HTERT RPE-1 (cell line): Measurements from ENCODE around the gene TMEM9.
"Not testable (repeated sequence)": the region's sequence is repeated elsewhere in the genome, so short reads cannot be mapped to it uniquely, and the experiment has no call there.

Experiments
- in situ Hi-C: fragments of 300-500 bp; cut with MboI; formaldehyde crosslinking; loops from 4 replicates; pipeline ENCODE4 v1.14.3; 2020; ENCODE audit warnings: low sequenced_read_pairs

The TMEM9 gene

GRCh38 chr1:201173736-201174135 lies 19.5 kb upstream of the TMEM9 start:
- in situ Hi-C loops: no loop called here

DNA sequence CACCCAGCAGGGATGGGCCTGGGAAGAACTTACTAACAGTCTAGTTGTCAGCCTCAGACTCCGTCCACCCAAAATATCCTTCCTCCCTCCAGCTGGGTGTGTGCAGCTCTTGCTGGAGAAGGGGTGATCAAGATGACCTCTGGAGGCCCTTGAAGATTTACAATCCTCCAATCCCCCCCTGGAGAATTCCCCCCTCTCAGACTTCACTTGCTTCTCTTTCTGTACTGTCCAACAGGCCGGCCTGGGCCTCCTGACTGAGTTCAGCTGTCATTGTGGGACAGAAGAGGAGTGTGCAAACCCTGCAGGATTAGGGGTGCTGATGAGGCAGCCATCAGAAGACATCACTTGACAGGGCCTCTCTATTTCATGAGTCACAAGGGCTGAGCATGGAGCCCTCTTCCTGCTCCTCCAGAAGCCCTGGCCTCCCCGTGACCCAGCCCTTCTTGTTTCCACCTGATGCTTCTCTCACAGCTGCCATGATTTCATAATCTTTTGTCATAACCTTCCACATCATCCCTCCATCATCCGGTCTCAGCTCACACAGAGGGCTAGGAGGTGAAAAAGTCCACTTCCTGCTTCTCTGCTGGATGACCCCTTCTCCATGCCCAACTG lies 18.8 kb upstream of the TMEM9 start:
- in situ Hi-C loops: no loop called here

GRCh38 chr1:201172326-201172725 lies 18.1 kb upstream of the TMEM9 start:
- in situ Hi-C loops: no loop called here

GRCh38 chr1:201171063-201172036 lies 17.1 kb upstream of the TMEM9 start:
- in situ Hi-C loops: no loop called here

GRCh38 chr1:201170533-201171062 lies 16.3 kb upstream of the TMEM9 start:
- in situ Hi-C loops: no loop called here

DNA sequence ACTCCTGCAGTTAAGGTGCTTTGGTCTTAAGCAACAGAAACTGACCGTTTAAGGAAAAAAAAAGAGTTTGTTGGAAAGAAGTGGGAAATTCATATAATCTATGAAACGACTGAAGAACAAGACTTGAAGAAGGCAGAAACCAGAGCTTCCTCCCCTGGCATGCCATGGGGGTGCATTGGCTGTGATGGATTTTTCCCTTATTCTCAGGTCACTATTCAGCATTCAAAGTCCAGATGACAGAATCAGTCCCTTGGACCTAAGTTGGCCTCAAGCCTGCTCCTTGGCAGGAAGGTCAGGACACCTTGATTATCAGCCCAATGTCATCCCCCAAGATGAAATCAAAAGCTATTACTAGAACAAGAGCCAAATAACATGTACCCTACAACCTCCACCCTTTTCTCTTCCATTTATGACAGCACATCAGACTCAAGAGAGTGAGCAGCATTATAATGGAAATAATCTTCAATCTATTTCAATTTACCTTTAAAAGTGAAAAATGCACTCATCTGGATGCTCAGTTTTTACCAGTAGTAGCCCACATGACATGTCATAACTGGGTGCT lies 15.8 kb upstream of the TMEM9 start:
- in situ Hi-C loops: no loop called here

DNA sequence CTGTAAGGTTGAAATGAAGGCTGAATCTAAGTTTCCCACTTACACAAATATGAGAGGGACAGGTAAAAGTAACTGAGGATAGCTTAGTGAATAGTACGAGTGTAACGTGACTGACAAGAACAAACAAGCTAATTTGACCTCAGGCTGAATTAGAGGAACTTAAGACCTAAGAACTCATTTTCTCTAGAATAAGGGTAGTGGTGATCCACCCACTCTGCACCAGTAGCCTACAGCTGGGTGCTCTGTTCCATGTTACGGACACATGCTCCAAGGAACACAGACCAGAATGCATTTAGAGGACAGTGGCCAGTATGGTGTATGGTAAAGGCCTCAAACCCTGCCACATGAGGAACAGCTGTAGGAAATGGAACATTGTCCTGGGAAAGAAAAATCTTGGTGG lies 14.9 kb upstream of the TMEM9 start:
- in situ Hi-C loops: no loop called here

DNA sequence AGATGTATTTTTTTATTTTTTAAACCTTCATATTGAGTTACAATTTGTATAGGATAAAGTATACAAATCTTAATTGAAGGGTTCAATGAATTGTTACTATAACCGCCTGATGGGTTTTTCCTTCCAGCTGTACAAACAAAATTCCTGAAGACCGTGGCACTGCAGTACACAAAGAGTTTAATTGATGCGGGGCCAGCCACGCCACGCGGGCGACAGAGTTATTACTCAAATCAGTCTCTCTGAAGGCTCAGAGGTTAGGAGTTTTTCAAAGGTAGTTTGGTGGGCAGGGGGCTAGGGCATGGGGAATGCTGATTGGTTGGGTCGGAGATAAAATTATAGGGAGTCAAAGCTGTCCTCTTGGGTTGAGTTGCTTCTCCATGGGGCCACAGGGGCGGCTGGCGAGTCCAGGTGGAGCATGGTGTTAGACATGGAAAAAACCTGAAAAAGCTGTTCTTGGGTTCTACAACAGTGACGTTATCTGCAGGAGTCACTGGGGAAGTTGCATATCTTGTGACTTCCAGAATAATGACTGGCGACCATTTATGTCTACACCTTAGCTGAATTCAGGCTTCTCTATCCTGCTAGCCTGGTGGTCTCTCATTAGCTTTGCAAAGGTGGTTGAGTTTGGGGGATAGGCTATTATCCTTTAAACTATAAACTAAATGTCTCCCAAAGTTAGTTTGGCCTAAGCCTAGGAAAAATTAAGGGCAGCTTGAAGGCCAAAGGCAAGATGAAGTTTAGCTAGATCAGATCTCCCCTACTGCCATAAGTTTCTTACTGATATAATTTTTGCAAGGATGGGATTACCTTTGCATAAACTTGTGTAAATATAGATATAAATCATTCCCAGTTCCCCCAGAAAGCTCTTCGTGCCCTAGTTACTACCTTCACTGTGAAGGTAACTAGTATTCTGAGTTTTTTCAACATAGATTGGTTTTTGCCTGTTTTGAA lies 13.0 kb upstream of the TMEM9 start:
- in situ Hi-C loops: no loop called here

GRCh38 chr1:201164645-201165044 lies 10.4 kb upstream of the TMEM9 start:
- in situ Hi-C loops: no loop called here

DNA sequence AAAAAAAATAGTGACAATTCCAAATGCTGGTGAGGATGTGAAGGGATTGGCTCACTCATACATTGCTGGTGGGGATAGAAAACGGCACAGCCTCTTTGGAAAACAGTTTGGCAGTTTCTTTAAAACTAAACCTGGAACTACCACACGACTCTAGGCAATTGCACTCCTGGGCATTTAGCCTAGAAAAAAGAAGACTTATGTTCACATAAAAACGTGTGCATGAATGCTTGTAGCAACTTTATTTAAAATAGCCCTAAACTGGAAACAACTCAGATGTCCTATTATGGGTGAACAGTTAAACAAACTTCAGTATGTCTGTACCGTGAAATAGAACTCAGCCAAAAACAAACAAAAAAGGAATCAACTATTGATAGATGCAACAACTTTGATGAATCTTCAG lies 9.4 kb upstream of the TMEM9 start:
- in situ Hi-C loops: no loop called here

DNA sequence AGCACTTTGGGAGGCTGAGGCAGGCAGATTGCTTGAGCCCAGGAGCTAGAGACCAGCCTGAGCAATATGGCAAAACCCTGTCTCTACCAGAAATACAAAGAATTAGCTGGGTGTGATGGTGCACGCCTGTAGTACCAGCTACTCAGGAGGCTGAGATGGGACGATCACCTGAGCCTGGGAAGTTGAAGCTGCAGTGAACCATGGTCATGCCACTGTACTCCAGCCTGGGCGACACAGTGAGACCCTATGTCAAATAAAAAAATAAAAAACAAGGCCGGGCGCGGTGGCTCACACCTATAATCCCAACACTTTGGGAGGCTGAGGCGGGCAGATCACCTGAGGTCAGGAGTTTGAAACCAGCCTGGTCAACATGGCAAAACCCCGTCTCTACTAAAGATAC lies 8.8 kb upstream of the TMEM9 start:
- in situ Hi-C loops: not testable (repeated sequence)

- in situ Hi-C loops: no loop called here
Measured at GRCh38 chr1:201157949-201158348, 3.7 kb upstream of the TMEM9 start.

DNA sequence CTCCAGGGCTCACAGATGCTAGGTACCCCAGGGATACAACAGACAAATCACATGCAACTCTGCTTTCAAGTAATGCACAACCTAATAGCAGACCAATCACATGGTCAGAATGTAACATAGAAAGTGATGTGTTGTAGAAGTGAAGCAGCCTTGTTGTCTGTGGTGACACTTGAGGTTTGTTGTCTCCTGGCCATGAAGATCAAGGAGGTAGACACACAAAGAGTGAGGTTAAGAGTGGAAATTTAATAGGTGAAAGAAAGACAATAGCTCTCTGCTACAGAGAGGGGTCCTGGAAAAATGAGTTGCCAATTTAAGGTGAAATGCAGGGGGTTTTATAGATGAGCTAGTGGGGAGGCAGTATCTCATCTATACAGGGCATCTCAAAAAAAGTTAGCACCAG lies 2.5 kb upstream of the TMEM9 start:
- in situ Hi-C loops: no loop called here

- in situ Hi-C loops: no loop called here
Measured at GRCh38 chr1:201156346-201156745, 2.1 kb upstream of the TMEM9 start.

DNA sequence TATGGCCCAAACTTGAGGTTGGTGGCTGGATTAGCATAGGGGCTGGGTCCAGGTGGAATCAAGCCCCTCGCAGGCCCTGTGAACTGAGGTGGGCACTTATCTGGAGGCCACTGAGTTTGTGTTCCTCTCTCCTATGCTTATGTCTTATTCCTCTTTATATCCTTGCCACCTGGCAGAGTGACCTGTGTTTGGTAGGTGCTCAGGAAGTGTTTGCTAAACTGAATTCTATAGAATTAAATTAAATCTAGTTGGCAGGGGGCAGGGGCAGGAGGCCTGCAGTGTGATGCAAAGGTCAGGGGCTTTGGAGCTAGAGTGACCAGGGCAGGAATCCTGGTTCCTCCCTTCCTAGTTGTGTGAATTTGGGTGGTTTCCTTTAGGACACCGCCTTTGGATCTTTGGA lies 1.1 kb upstream of the TMEM9 start:
- in situ Hi-C loops: no loop called here

DNA sequence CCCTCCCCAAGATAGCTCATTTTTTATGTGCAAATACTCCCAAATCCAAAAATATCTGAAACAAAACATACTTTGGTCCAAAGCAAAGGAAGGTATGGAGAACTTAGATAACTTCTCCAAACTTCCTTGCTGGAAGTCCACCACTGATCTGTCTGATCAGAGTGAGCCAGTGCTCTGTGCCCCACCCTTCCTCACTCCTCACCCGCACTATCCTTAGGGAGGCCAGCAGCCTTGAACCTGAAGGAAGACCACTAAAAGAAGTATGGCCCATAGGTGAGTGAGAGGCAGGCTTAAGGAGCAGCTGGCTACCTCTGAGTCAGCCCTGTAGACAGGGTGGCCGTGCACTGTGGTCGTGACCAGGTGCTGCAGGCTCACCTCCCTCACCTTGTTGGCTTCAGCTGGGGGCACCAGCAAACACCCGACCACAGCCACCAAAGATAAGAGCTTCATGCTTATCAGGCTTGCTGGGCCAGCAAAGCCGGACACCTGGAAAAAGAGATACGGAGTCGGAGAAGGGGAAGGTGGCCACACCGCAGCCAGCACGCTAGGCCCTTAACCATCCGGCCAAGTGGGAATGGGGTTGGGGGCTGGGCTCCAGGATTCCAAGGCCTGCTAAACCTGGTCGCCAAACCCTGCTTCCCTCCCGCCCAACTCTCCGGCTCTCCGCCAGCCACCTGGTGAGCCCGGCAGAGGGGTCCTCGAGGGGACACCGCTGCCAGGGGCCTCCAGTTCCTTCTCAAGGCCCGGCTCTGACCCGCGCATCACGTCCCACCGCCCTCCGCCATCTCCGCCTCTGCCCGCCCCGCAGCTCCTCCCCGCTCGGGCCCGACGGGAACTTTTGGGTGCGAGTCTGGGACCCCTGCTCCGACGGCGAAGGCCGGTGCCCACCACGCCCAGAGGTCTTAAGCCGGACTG lies 543 bp downstream of the TMEM9 start:
- in situ Hi-C loops: no loop called here

- in situ Hi-C loops: no loop called here
Measured at GRCh38 chr1:201149400-201149799, 4.9 kb downstream of the TMEM9 start.

DNA sequence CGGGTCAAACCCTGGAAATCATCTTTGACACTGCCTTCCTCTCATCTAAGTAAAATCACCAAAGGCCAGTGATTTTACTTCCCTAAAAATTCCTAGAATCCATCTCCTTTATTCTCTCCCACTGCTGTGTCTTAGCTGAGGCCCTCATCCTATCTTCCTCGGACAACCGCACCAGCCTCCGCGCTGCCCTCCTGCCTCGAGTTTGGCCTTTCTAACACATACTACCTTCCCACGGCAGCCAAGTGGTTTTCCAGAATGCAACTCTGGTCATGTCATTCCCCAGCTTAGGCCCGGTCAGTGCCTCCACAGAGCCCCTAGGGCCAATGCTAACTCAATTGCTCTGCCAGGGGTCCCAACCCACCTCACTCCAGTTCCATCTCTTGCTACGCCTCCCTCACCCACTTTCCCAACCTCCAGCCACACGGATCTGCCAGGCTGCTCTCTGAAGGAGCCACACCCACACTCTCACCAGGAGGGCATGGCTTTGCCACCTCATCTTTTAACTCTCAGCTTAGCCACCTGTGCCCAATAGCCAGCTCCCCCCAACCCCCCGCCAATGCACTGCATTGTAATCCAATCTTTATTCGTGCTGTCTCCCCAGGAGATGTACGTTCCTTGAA lies 6.8 kb downstream of the TMEM9 start:
- in situ Hi-C loops: no loop called here
